Ishikawa (cell line): Measurements from ENCODE around the gene MLLT10.

Experiments used
- CEBPB ChIP-seq: IDR thresholded peaks from 2 replicates; pipeline ENCODE4 v1.6.1; 2012
- CREB1 ChIP-seq: IDR thresholded peaks from 2 replicates; pipeline ENCODE4 v1.6.1; 2012; ENCODE audit warnings: low read depth
- EGR1 ChIP-seq: IDR thresholded peaks from 2 replicates; pipeline ENCODE4 v1.6.1; 2012
- EP300 ChIP-seq: IDR thresholded peaks from 2 replicates; pipeline ENCODE4 v1.6.1; 2012; ENCODE audit warnings: borderline replicate concordance
- FOXM1 ChIP-seq: IDR thresholded peaks from 2 replicates; pipeline ENCODE4 v1.6.1; 2012; ENCODE audit warnings: low read depth, borderline replicate concordance
- NFIC ChIP-seq: IDR thresholded peaks from 2 replicates; pipeline ENCODE4 v1.6.1; 2012
- RAD21 ChIP-seq: IDR thresholded peaks from 2 replicates; pipeline ENCODE4 v1.6.1; 2012; ENCODE audit warnings: low read depth
- REST ChIP-seq: IDR thresholded peaks from 2 replicates; pipeline ENCODE4 v1.6.1; 2012; ENCODE audit warnings: low read depth, mild to moderate bottlenecking
- TAF1 ChIP-seq: IDR thresholded peaks from 2 replicates; pipeline ENCODE4 v1.6.1; 2012; ENCODE audit warnings: low read depth, mild to moderate bottlenecking
- TCF12 ChIP-seq: IDR thresholded peaks from 2 replicates; pipeline ENCODE4 v1.6.1; 2012; ENCODE audit warnings: low read depth
- TEAD4 ChIP-seq: IDR thresholded peaks from 2 replicates; pipeline ENCODE4 v1.6.1; 2012
- USF1 ChIP-seq: IDR thresholded peaks from 2 replicates; pipeline ENCODE4 v1.6.1; 2012
- YY1 ChIP-seq: IDR thresholded peaks from 2 replicates; pipeline ENCODE4 v1.6.1; 2012; ENCODE audit warnings: low read depth
- ZBTB7A ChIP-seq: IDR thresholded peaks from 2 replicates; pipeline ENCODE4 v1.6.1; 2012; ENCODE audit warnings: low read depth
- TF ChIP-seq, protein P1 (sequence below): IDR thresholded peaks from 2 replicates; pipeline ENCODE4 v1.6.1; 2012

MLLT10 gene

GRCh38 chr10:21754410-21755011, 220.5 kb downstream of the MLLT10 start:
- TF ChIP-seq TAF1 (no peak), ZBTB7A (no peak), REST (no peak), TCF12 (no peak), NFIC (no peak), YY1 (no peak), TEAD4 (no peak), CEBPB (no peak), FOXM1 (no peak), EGR1 (no peak), RAD21 (no peak), EP300 (no peak), CREB1 (no peak), USF1 (no peak)
- TF ChIP-seq, protein P1, sequence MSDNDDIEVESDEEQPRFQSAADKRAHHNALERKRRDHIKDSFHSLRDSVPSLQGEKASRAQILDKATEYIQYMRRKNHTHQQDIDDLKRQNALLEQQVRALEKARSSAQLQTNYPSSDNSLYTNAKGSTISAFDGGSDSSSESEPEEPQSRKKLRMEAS, result no peak

DNA sequence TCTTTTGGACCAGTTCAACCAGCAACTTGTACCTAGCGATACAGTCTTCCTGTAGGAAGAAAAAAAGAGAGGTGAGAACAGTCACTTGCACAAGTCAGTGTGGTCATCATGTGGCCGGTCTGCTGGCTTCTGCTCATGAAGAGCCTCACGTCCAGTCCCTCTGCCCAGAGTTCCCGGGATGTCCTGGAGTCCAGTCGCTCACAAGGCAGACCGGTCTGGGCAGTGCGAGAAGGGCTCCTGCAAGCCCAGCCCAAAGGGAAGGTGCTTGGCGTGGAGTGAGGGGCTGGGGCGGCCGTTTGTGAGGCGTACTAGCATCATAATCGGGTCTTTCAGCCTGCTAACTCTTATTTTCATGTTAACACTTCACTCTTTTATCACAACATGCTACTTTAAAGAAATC, 222.7 kb downstream of the MLLT10 start:
- TF ChIP-seq FOXM1 (no peak), USF1 (no peak), EGR1 (no peak), TAF1 (no peak), TEAD4 (no peak), CEBPB (no peak), TCF12 (no peak), EP300 (no peak), RAD21 (no peak), NFIC (no peak), CREB1 (no peak), YY1 (no peak), REST (no peak)
- TF ChIP-seq, protein P1, result no peak

- TF ChIP-seq TCF12, result no peak
- no peak for TF ChIP-seq CEBPB
- TF ChIP-seq USF1, result no peak
- TF ChIP-seq EGR1, result no peak
- TF ChIP-seq YY1, result no peak
- TF ChIP-seq FOXM1, result no peak
- TF ChIP-seq EP300, result no peak
- TF ChIP-seq TEAD4, result no peak
- TF ChIP-seq NFIC, result no peak
Observed at GRCh38 chr10:21757185-21757901, 223.3 kb downstream of the MLLT10 start.

GRCh38 chr10:21758239-21758638, 224.2 kb downstream of the MLLT10 start:
- TF ChIP-seq ZBTB7A (no peak), TAF1 (no peak), USF1 (no peak), REST (no peak), CREB1 (no peak), EGR1 (no peak), TEAD4 (no peak), FOXM1 (no peak), NFIC (no peak), YY1 (no peak), RAD21 (no peak), CEBPB (no peak), EP300 (no peak), TCF12 (no peak)
- TF ChIP-seq, protein P1, result no peak
